ENCODE data around the gene VAV2.

DNA sequence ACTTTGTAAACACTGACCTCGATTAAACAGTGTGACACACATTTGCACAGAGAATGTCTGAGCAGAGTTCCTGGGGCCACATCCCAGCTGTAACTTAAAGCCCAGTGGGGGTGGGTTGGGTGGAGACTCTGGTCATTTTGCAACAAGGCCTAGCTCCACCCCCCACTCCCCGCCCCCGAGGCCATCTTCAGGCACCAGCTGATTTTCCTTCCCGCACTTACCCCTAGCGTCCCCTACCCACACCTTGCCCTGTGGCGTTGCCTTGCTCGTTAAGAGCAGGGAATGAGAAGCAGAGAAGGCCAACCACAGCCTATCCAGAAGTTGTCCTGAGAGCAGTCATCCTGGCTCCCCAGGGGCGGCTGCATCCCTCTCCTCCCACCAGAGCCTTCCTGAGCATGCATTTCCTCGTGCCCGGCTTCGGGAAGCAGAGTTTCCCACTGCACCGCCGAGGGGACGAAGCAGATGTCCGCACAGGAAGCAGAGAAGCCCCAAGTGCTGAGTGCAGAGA lies 152.2 kb downstream of the VAV2 start:
- TF ChIP-seq POLR2A (IDR thresholded peaks at IDR 0.05): no peak
- TF ChIP-seq, protein P1, sequence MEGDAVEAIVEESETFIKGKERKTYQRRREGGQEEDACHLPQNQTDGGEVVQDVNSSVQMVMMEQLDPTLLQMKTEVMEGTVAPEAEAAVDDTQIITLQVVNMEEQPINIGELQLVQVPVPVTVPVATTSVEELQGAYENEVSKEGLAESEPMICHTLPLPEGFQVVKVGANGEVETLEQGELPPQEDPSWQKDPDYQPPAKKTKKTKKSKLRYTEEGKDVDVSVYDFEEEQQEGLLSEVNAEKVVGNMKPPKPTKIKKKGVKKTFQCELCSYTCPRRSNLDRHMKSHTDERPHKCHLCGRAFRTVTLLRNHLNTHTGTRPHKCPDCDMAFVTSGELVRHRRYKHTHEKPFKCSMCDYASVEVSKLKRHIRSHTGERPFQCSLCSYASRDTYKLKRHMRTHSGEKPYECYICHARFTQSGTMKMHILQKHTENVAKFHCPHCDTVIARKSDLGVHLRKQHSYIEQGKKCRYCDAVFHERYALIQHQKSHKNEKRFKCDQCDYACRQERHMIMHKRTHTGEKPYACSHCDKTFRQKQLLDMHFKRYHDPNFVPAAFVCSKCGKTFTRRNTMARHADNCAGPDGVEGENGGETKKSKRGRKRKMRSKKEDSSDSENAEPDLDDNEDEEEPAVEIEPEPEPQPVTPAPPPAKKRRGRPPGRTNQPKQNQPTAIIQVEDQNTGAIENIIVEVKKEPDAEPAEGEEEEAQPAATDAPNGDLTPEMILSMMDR (IDR thresholded peaks at IDR 0.05): no peak

Measured in heart left ventricle (tissue), 13 donors.